Measurements from ENCODE around the gene TYRP1.

TYRP1 gene

DNA sequence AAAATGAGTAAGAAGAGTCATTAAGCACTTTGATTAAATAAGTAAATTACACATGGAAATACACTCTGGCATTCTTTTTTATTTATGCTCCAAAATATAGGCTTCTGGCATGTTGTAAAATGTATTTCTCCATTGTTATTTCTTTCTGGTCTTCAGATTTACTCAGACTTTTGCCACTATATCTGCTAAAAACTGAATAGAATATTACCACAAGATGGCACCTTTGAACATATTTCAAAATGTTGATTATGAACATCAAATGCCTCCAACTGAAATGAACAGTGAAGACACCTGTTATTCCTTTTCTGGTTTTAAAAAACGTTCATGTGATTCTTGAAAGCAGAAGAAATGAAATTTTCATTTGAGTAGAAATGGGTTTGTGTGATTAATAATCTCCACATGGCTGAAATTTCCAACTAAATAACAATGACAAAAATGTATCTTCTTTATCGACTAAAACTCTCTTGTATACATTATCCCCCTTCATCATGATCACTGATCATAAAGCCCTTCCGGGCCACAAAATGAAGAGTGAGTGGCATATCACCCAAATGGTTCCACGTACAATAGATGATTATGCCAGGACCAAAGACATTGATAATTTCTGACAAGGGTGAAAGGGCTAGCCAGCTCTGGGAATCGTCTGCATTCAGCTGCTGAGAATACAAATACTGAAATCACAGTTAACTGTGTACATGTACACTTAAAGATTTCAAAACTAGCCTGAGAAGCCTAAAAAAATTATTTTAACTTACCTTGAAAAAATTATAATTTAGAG is 23.8 kb downstream of the TYRP1 start:
- DNase-seq (ENCODE audit: low read depth in 2 of 2) = no peak
- TF ChIP-seq CTCF (IDR thresholded peaks at IDR 0.05; ENCODE audit: low read depth, low read length) = no peak
- H3K4me3 ChIP-seq (replicated peaks in 1 of 2; ENCODE audit: low read depth in 2 of 2, low read length in 2 of 2) = no peak overlapping the region

- no peak for DNase-seq (ENCODE audit: low read depth in 2 of 2)
- no peak for TF ChIP-seq CTCF (IDR thresholded peaks at IDR 0.05; ENCODE audit: low read depth, low read length)
- H3K4me3 ChIP-seq (replicated peaks in 1 of 2; ENCODE audit: low read depth in 2 of 2, low read length in 2 of 2) = no peak overlapping the region
Measured at GRCh38 chr9:12717907-12718306, 24.7 kb downstream of the TYRP1 start.

- peak; percentile 62 to 66 for DNase-seq (ENCODE audit: low read depth in 2 of 2)
- TF ChIP-seq CTCF (IDR thresholded peaks at IDR 0.05; ENCODE audit: low read depth, low read length) = no peak
- no peak overlapping the region for H3K4me3 ChIP-seq (replicated peaks in 1 of 2; ENCODE audit: low read depth in 2 of 2, low read length in 2 of 2)
Measured at GRCh38 chr9:12718482-12719026, 25.4 kb downstream of the TYRP1 start.

- H3K4me3 ChIP-seq (replicated peaks in 1 of 2; ENCODE audit: low read depth in 2 of 2, low read length in 2 of 2) = no peak overlapping the region
- peak; percentile 67 to 70 for DNase-seq (ENCODE audit: low read depth in 2 of 2)
- TF ChIP-seq CTCF (IDR thresholded peaks at IDR 0.05; ENCODE audit: low read depth, low read length) = peak; percentile 43
Measured at GRCh38 chr9:12719431-12719830, 26.2 kb downstream of the TYRP1 start.

- H3K4me3 ChIP-seq (replicated peaks in 1 of 2; ENCODE audit: low read depth in 2 of 2, low read length in 2 of 2) = no peak overlapping the region
- no peak for TF ChIP-seq CTCF (IDR thresholded peaks at IDR 0.05; ENCODE audit: low read depth, low read length)
- no peak for DNase-seq (ENCODE audit: low read depth in 2 of 2)
Measured at GRCh38 chr9:12720551-12720950, 27.4 kb downstream of the TYRP1 start.

DNA sequence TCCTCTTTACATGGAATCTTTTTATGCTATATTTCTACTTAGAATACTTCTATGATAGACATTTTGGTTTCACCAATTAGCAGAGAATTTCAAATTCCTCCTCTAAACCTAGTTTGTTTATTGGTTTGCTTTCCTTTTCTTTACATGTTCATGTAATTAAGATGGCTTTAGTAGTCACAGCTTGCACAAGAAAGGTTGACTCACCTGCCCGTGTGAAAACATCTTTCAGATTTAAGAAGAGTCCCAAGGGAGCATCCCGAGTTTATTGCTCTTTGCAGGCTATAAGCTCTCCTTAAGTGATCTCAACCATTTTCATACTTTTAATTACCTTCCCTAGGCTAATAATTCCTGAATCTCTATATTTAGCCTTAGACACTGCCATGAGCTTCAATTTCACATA is 28.9 kb downstream of the TYRP1 start:
- no peak for TF ChIP-seq CTCF (IDR thresholded peaks at IDR 0.05; ENCODE audit: low read depth, low read length)
- H3K4me3 ChIP-seq (replicated peaks in 1 of 2; ENCODE audit: low read depth in 2 of 2, low read length in 2 of 2) = no peak overlapping the region
- peak in 1 of 2 donors; percentile 80 for DNase-seq (ENCODE audit: low read depth in 2 of 2)

Measured in cardiac fibroblast (primary cell).